Activated B cell treated with CpG ODN at 0.5 μM for 24 hours (primary cell): ENCODE measurements around the gene SLC6A3. TPM values are rescaled to one million over a fixed set of nuclear protein-coding genes. Genes with fewer than 3 reads are reported as not detected.

Source experiments
- ATAC-seq: fragments of 200-7000 bp; cut with Tn5 transposase; one replicate; pipeline ENCODE4 v1.10.0; 2021; ENCODE audit warnings: low read depth, mild to moderate bottlenecking, moderate library complexity
- CTCF ChIA-PET: fragments of 350-600 bp; sonication (Branson Sonifier 250); formaldehyde crosslinking; loops from one replicate; lab custom pipeline; 2021; ENCODE audit warnings: antibody characterized with exemption; lab: Charles Lee
- POLR2A ChIA-PET: fragments of 350-600 bp; sonication (Branson Sonifier 250); formaldehyde crosslinking; loops from one replicate; lab custom pipeline; 2021; ENCODE audit warnings: antibody characterized with exemption; lab: Charles Lee
- DNase-seq: peaks from one replicate; pipeline ENCODE4 v3.0.0; 2022
- H3K27ac Mint-ChIP-seq: one replicate; pipeline ENCODE4 v1.8.0; 2020; ENCODE audit warnings: mixed read lengths
- H3K27me3 Mint-ChIP-seq: one replicate; pipeline ENCODE4 v1.8.0; 2021; ENCODE audit warnings: mixed read lengths
- H3K36me3 Mint-ChIP-seq: one replicate; pipeline ENCODE4 v1.8.0; 2021; ENCODE audit warnings: low read depth, mixed read lengths
- H3K4me1 Mint-ChIP-seq: one replicate; pipeline ENCODE4 v1.8.0; 2021; ENCODE audit warnings: mixed read lengths
- H3K4me3 Mint-ChIP-seq: one replicate; pipeline ENCODE4 v1.8.0; 2020; ENCODE audit warnings: mild to moderate bottlenecking, mixed read lengths
- H3K9me3 Mint-ChIP-seq: one replicate; pipeline ENCODE4 v1.8.0; 2020; ENCODE audit warnings: mixed read lengths
- CTCF ChIP-seq: fragments of 200-600 bp; IDR thresholded peaks from one replicate; pipeline ENCODE4 v1.8.0; 2022; ENCODE audit warnings: antibody characterized with exemption, mild to moderate bottlenecking
- intact Hi-C: fragments of 100-400 bp; cut with micrococcal nuclease; formaldehyde crosslinking; loops from one replicate; pipeline ENCODE4 v1.15.1; 2024
- total RNA-seq: library from RNA; stranded (reverse); gene quantifications from 2 replicates; pipeline ENCODE4 v1.2.3, GENCODE V29; 2022

SLC6A3 gene
- total RNA-seq, 1 donor from 2014 or later, result 2.0 TPM

GRCh38 chr5:1489754-1490153 lies 44.5 kb upstream of the SLC6A3 start:
- H3K27ac Mint-ChIP-seq, result peak overlapping the region; percentile 83
- no peak for TF ChIP-seq CTCF
- ATAC-seq, result no peak
- H3K27me3 Mint-ChIP-seq, result no peaks in the 10 kb centered on the region
- ChIA-PET CTCF (interaction anchor here (0.8 to 2.3 kb wide), 4 partner anchors 8 to 155 kb away, joined by 3 to 6 read pairs (median 6); no protein-coding TSS in a partner anchor), POLR2A (interaction anchor here (0.6 to 16.5 kb wide), 14 partner anchors 7 to 597 kb away, joined by 3 to 941 read pairs (median 4); partner anchors contain the start of genes BRD9, LPCAT1 and TRIP13)
- peaks cover 100% of the 10 kb centered on the region for H3K4me1 Mint-ChIP-seq
- intact Hi-C loops, result loop anchor here (1.0 to 10.0 kb wide), 3 partner anchors 10 to 145 kb away; partner anchors contain the start of gene CLPTM1L
- peak overlapping the region; percentile 78 for H3K4me3 Mint-ChIP-seq
- peaks cover 90% of the 10 kb centered on the region for H3K36me3 Mint-ChIP-seq
- DNase-seq, result no peak
- H3K9me3 Mint-ChIP-seq, result no peaks in the 10 kb centered on the region

GRCh38 chr5:1488882-1489680 lies 43.8 kb upstream of the SLC6A3 start:
- Mint-ChIP-seq H3K9me3 (no peaks in the 10 kb centered on the region), H3K27ac (peak overlapping the region; percentile 83), H3K36me3 (peaks cover 90% of the 10 kb centered on the region), H3K4me1 (peaks cover 100% of the 10 kb centered on the region), H3K4me3 (peak overlapping the region; percentile 78), H3K27me3 (no peaks in the 10 kb centered on the region)
- intact Hi-C loops, result loop anchor here (1.0 to 10.0 kb wide), 3 partner anchors 10 to 144 kb away; partner anchors contain the start of gene CLPTM1L
- ChIA-PET CTCF (interaction anchor here (0.8 to 2.3 kb wide), 3 partner anchors 9 to 156 kb away, joined by 3 to 6 read pairs (median 6); no protein-coding TSS in a partner anchor), POLR2A (interaction anchor here (0.6 to 16.5 kb wide), 16 partner anchors 7 to 596 kb away, joined by 3 to 941 read pairs (median 4); partner anchors contain the start of genes BRD9, LPCAT1 and TRIP13)
- no peak for TF ChIP-seq CTCF
- ATAC-seq, result peak; percentile 51
- DNase-seq, result peak; percentile 62

- H3K36me3 Mint-ChIP-seq, result peaks cover 80% of the 10 kb centered on the region
- H3K27ac Mint-ChIP-seq, result peak overlapping the region; percentile 99
- H3K9me3 Mint-ChIP-seq, result no peaks in the 10 kb centered on the region
- POLR2A ChIA-PET, result interaction anchor here (1.0 to 16.5 kb wide), 4 partner anchors 12 to 49 kb away, joined by 4 to 941 read pairs (median 36); partner anchors contain the start of gene LPCAT1
- intact Hi-C loops, result loop anchor here (10.0 kb wide), 1 partner anchor 142 kb away; the partner anchor contains the start of gene CLPTM1L
- CTCF ChIA-PET, result interaction anchor here (9.7 kb wide), 1 partner anchor 15 kb away, joined by 76 read pairs; no protein-coding TSS in a partner anchor
- no peak for TF ChIP-seq CTCF
- peaks cover 96% of the 10 kb centered on the region for H3K4me1 Mint-ChIP-seq
- no peak for DNase-seq
- ATAC-seq, result no peak
- no peaks in the 10 kb centered on the region for H3K27me3 Mint-ChIP-seq
- peak overlapping the region; percentile 53 for H3K4me3 Mint-ChIP-seq
These were observed 42.0 kb upstream of the SLC6A3 start for GRCh38 chr5:1487079-1487764.

DNA sequence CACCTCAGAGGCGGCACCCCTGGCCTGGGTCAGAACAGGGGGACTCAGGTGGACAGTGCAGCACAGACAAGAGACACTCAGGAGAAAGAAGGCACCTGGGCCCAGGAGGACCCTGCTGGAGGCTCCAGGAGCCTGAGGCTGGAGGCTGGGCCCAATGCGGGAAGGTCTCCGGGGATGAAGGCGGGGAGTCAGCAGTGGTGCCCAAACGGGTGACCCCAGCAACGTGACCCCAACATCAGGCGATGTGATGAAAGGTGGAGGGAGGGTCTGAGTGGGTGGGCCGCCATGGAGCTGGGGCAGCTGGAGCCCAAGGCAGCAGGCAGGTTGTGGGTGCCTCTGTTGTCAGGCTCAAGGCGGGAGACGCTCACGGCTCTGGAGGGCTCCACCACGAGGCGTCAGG lies 41.0 kb upstream of the SLC6A3 start:
- H3K4me1 Mint-ChIP-seq, result peaks cover 96% of the 10 kb centered on the region

More for the DNA sequence above, 41.0 kb upstream of the SLC6A3 start:
- POLR2A ChIA-PET, result interaction anchor here (1.0 to 16.5 kb wide), 6 partner anchors 12 to 50 kb away, joined by 4 to 941 read pairs (median 10); partner anchors contain the start of gene LPCAT1
- Mint-ChIP-seq H3K27ac (peak overlapping the region; percentile 99), H3K9me3 (no peaks in the 10 kb centered on the region), H3K36me3 (peaks cover 79% of the 10 kb centered on the region), H3K27me3 (no peaks in the 10 kb centered on the region), H3K4me3 (peak overlapping the region; percentile 46)
- intact Hi-C loops, result loop anchor here (10.0 kb wide), 1 partner anchor 141 kb away; the partner anchor contains the start of gene CLPTM1L
- no peak for TF ChIP-seq CTCF
- CTCF ChIA-PET, result interaction anchor here (9.7 kb wide), 1 partner anchor 16 kb away, joined by 76 read pairs; no protein-coding TSS in a partner anchor
- DNase-seq (no peak), ATAC-seq (no peak)
